Endothelial cell (in vitro differentiated cells): ENCODE measurements around the gene CD200R1L. TPM values are rescaled to one million over a fixed set of nuclear protein-coding genes. Genes with fewer than 3 reads are reported as not detected.

ENCODE experiments used
- DNase-seq: peaks from one replicate; pipeline ENCODE4 v3.0.0; 2021; ENCODE audit warnings: low spot score
- H3K27ac Mint-ChIP-seq: one replicate; pipeline ENCODE4 v1.8.0; 2021; ENCODE audit warnings: mixed read lengths, inconsistent platforms; ENCODE audit not compliant: unreplicated experiment
- H3K27me3 Mint-ChIP-seq: one replicate; pipeline ENCODE4 v1.8.0; 2021; ENCODE audit warnings: mild to moderate bottlenecking, moderate library complexity, mixed read lengths, inconsistent platforms; ENCODE audit not compliant: unreplicated experiment
- H3K36me3 Mint-ChIP-seq: one replicate; pipeline ENCODE4 v1.8.0; 2021; ENCODE audit warnings: mild to moderate bottlenecking, low read depth, mixed read lengths, inconsistent platforms; ENCODE audit not compliant: unreplicated experiment
- H3K4me1 Mint-ChIP-seq: one replicate; pipeline ENCODE4 v1.8.0; 2021; ENCODE audit warnings: mild to moderate bottlenecking, mixed read lengths, inconsistent platforms; ENCODE audit not compliant: unreplicated experiment
- H3K4me3 Mint-ChIP-seq: one replicate; pipeline ENCODE4 v1.8.0; 2021; ENCODE audit warnings: mild to moderate bottlenecking, mixed read lengths, inconsistent platforms; ENCODE audit not compliant: unreplicated experiment
- H3K9me3 Mint-ChIP-seq: one replicate; pipeline ENCODE4 v1.8.0; 2021; ENCODE audit warnings: mixed read lengths, inconsistent platforms; ENCODE audit not compliant: unreplicated experiment
- total RNA-seq: library from RNA; stranded (reverse); fragmentation: NEBNext Ultra II Directional; extraction: Animal tissue kit (Norgen Biotek cat#: 25700); gene quantifications from one replicate; pipeline ENCODE4 v1.2.1, GENCODE V29; 2021; ENCODE audit not compliant: unreplicated experiment
- TF ChIP-seq, protein P1 (sequence below): fragments of 200-600 bp; sonication (generic); IDR thresholded peaks from one replicate; pipeline ENCODE4 v1.5.0; 2021; ENCODE audit warnings: antibody characterized with exemption; ENCODE audit not compliant: unreplicated experiment

CD200R1L gene
- total RNA-seq, 1 donor from 2014 or later = not detected

DNA sequence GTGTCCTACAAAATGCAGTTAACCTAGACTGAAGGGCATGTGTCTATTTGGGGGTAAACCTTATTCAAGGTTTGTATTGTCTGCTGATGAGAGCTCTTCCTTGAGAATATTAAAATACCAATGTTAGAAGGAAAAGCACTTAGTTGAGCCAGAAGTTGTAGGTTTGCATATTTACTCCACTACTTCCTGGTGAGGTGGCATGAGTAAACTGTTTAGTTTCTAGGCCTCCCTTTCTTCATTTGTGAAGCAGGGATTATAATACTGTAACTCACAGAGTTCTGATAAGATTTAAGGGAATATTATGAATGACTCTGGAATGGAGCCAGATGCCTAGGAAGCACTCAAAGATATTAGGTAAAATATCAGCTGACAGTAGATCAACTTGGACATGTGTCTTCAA lies 46.7 kb downstream of the CD200R1L start:
- no peak for DNase-seq
- Mint-ChIP-seq H3K9me3 (no peaks in the 10 kb centered on the region), H3K4me3 (no peak overlapping the region), H3K27ac (no peak overlapping the region), H3K27me3 (no peaks in the 10 kb centered on the region), H3K4me1 (no peaks in the 10 kb centered on the region), H3K36me3 (no peaks in the 10 kb centered on the region)
- TF ChIP-seq, protein P1, sequence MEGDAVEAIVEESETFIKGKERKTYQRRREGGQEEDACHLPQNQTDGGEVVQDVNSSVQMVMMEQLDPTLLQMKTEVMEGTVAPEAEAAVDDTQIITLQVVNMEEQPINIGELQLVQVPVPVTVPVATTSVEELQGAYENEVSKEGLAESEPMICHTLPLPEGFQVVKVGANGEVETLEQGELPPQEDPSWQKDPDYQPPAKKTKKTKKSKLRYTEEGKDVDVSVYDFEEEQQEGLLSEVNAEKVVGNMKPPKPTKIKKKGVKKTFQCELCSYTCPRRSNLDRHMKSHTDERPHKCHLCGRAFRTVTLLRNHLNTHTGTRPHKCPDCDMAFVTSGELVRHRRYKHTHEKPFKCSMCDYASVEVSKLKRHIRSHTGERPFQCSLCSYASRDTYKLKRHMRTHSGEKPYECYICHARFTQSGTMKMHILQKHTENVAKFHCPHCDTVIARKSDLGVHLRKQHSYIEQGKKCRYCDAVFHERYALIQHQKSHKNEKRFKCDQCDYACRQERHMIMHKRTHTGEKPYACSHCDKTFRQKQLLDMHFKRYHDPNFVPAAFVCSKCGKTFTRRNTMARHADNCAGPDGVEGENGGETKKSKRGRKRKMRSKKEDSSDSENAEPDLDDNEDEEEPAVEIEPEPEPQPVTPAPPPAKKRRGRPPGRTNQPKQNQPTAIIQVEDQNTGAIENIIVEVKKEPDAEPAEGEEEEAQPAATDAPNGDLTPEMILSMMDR = no peak

- TF ChIP-seq, protein P1 = no peak
- H3K4me1 Mint-ChIP-seq = peaks cover 7% of the 10 kb centered on the region
- no peaks in the 10 kb centered on the region for H3K36me3 Mint-ChIP-seq
- DNase-seq = no peak
- H3K4me3 Mint-ChIP-seq = no peak overlapping the region
- H3K9me3 Mint-ChIP-seq = no peaks in the 10 kb centered on the region
- peak overlapping the region; percentile 32 for H3K27ac Mint-ChIP-seq
- H3K27me3 Mint-ChIP-seq = no peaks in the 10 kb centered on the region
Measured at GRCh38 chr3:112794622-112795172, 52.0 kb downstream of the CD200R1L start.

GRCh38 chr3:112793326-112794081 lies 53.2 kb downstream of the CD200R1L start:
- Mint-ChIP-seq H3K27ac (no peak overlapping the region), H3K27me3 (no peaks in the 10 kb centered on the region), H3K4me1 (peaks cover 7% of the 10 kb centered on the region), H3K9me3 (no peaks in the 10 kb centered on the region), H3K36me3 (no peaks in the 10 kb centered on the region), H3K4me3 (no peak overlapping the region)
- TF ChIP-seq, protein P1 = no peak
- no peak for DNase-seq

GRCh38 chr3:112791736-112792135 lies 54.9 kb downstream of the CD200R1L start:
- peaks cover 9% of the 10 kb centered on the region for H3K4me1 Mint-ChIP-seq
- no peak overlapping the region for H3K27ac Mint-ChIP-seq
- H3K9me3 Mint-ChIP-seq = no peaks in the 10 kb centered on the region
- DNase-seq = no peak
- no peak overlapping the region for H3K4me3 Mint-ChIP-seq
- no peaks in the 10 kb centered on the region for H3K27me3 Mint-ChIP-seq
- H3K36me3 Mint-ChIP-seq = no peaks in the 10 kb centered on the region
- TF ChIP-seq, protein P1 = no peak

GRCh38 chr3:112789787-112790186 lies 56.9 kb downstream of the CD200R1L start:
- no peak for DNase-seq
- H3K27me3 Mint-ChIP-seq = no peaks in the 10 kb centered on the region
- no peaks in the 10 kb centered on the region for H3K9me3 Mint-ChIP-seq
- H3K27ac Mint-ChIP-seq = no peak overlapping the region
- peaks cover 16% of the 10 kb centered on the region for H3K4me1 Mint-ChIP-seq
- H3K36me3 Mint-ChIP-seq = no peaks in the 10 kb centered on the region
- no peak overlapping the region for H3K4me3 Mint-ChIP-seq
- TF ChIP-seq, protein P1 = no peak
